Loucy (cell line): ENCODE results near the gene CRHR1.

ENCODE experiments used
- H2AFZ ChIP-seq: fragments of 200-600 bp; sonication (generic); 2 replicates; pipeline ENCODE4 v1.6.0; 2016; ENCODE audit warnings: antibody characterized with exemption, mild to moderate bottlenecking, low read length, moderate library complexity
- H3F3A ChIP-seq: fragments of 200-600 bp; 2 replicates; pipeline ENCODE4 v1.6.0; 2016; ENCODE audit warnings: antibody characterized with exemption, low read depth, mild to moderate bottlenecking
- H3K27me3 ChIP-seq: fragments of 200-600 bp; sonication (generic); 2 replicates; pipeline ENCODE4 v1.6.1; 2014; ENCODE audit warnings: low read length, mild to moderate bottlenecking; ENCODE audit not compliant: insufficient read depth, poor library complexity, severe bottlenecking
- H3K36me3 ChIP-seq: fragments of 200-600 bp; sonication (generic); 2 replicates; pipeline ENCODE4 v1.6.1; 2016; ENCODE audit warnings: low read length; ENCODE audit not compliant: insufficient read depth
- H3K4me1 ChIP-seq: fragments of 200-600 bp; sonication (generic); 2 replicates; pipeline ENCODE4 v1.5.1; 2014; ENCODE audit warnings: low read length, mild to moderate bottlenecking; ENCODE audit not compliant: insufficient read depth, poor library complexity, severe bottlenecking
- H3K4me2 ChIP-seq: fragments of 200-600 bp; sonication (generic); 2 replicates; pipeline ENCODE4 v1.6.0; 2014; ENCODE audit warnings: antibody characterized with exemption, low read length, low read depth, mild to moderate bottlenecking; ENCODE audit not compliant: poor library complexity, severe bottlenecking
- H3K4me3 ChIP-seq: fragments of 200-600 bp; sonication (generic); 2 replicates; pipeline ENCODE4 v1.5.1; 2014; ENCODE audit warnings: low read length, mild to moderate bottlenecking, mixed read lengths; ENCODE audit not compliant: poor library complexity, severe bottlenecking
- H3K79me2 ChIP-seq: fragments of 200-600 bp; sonication (generic); 2 replicates; pipeline ENCODE4 v1.6.1; 2014; ENCODE audit warnings: low read length; ENCODE audit not compliant: insufficient read depth
- H3K9ac ChIP-seq: fragments of 200-600 bp; sonication (generic); 2 replicates; pipeline ENCODE4 v1.6.0; 2014; ENCODE audit warnings: mild to moderate bottlenecking, low read depth, low read length, moderate library complexity; ENCODE audit not compliant: poor library complexity, severe bottlenecking
- H3K9me2 ChIP-seq: fragments of 200-600 bp; sonication (generic); replicated peaks from 2 replicates; pipeline ENCODE4 v1.6.1; 2016; ENCODE audit warnings: low read depth, low read length, mixed read lengths
- H3K9me3 ChIP-seq: fragments of 200-600 bp; sonication (generic); 2 replicates; pipeline ENCODE4 v1.6.1; 2014; ENCODE audit warnings: mild to moderate bottlenecking, antibody characterized with exemption, low read length, low read depth; ENCODE audit not compliant: insufficient read depth
- H4K20me1 ChIP-seq: fragments of 200-600 bp; sonication (generic); 2 replicates; pipeline ENCODE4 v1.6.0; 2014; ENCODE audit warnings: antibody characterized with exemption, low read length, mild to moderate bottlenecking; ENCODE audit not compliant: insufficient read depth, poor library complexity, severe bottlenecking
- CTCF ChIP-seq: fragments of 200-600 bp; sonication (generic); conservative IDR thresholded peaks from 2 replicates; pipeline ENCODE4 v1.5.1; 2014; ENCODE audit warnings: mild to moderate bottlenecking, antibody characterized with exemption, low read length
- EZH2phosphoT487 ChIP-seq: fragments of 200-600 bp; IDR thresholded peaks from 2 replicates; pipeline ENCODE4 v1.6.1; 2018; ENCODE audit warnings: antibody characterized with exemption, mild to moderate bottlenecking, moderate library complexity, borderline replicate concordance

The CRHR1 gene

GRCh38 chr17:45791935-45792334, 7.8 kb downstream of the CRHR1 start:
- Histone ChIP-seq H3K36me3 (no peaks in the 10 kb centered on the region), H3K9me2 (no peaks in the 10 kb centered on the region), H3K27me3 (no peaks in the 10 kb centered on the region), H3K4me1 (no peaks in the 10 kb centered on the region), H3K79me2 (no peaks in the 10 kb centered on the region), H3K4me3 (no peak overlapping the region), H2AFZ (no peak overlapping the region), H3K9me3 (no peaks in the 10 kb centered on the region), H3K4me2 (no peak overlapping the region), H4K20me1 (no peaks in the 10 kb centered on the region), H3F3A (no peaks in the 10 kb centered on the region), H3K9ac (no peak overlapping the region)
- TF ChIP-seq EZH2phosphoT487 (no peak), CTCF (no peak)

- H3K79me2 ChIP-seq, result no peaks in the 10 kb centered on the region
- H3K9ac ChIP-seq, result no peak overlapping the region
- no peaks in the 10 kb centered on the region for H3K9me3 ChIP-seq
- no peaks in the 10 kb centered on the region for H3F3A ChIP-seq
- H3K9me2 ChIP-seq, result no peaks in the 10 kb centered on the region
- H3K27me3 ChIP-seq, result no peaks in the 10 kb centered on the region
- H4K20me1 ChIP-seq, result no peaks in the 10 kb centered on the region
- no peaks in the 10 kb centered on the region for H3K36me3 ChIP-seq
- no peaks in the 10 kb centered on the region for H3K4me1 ChIP-seq
- no peak overlapping the region for H2AFZ ChIP-seq
- H3K4me2 ChIP-seq, result no peak overlapping the region
- H3K4me3 ChIP-seq, result no peak overlapping the region
- no peak for TF ChIP-seq CTCF
- no peak for TF ChIP-seq EZH2phosphoT487
Observed at GRCh38 chr17:45792437-45792836, 8.3 kb downstream of the CRHR1 start.

DNA sequence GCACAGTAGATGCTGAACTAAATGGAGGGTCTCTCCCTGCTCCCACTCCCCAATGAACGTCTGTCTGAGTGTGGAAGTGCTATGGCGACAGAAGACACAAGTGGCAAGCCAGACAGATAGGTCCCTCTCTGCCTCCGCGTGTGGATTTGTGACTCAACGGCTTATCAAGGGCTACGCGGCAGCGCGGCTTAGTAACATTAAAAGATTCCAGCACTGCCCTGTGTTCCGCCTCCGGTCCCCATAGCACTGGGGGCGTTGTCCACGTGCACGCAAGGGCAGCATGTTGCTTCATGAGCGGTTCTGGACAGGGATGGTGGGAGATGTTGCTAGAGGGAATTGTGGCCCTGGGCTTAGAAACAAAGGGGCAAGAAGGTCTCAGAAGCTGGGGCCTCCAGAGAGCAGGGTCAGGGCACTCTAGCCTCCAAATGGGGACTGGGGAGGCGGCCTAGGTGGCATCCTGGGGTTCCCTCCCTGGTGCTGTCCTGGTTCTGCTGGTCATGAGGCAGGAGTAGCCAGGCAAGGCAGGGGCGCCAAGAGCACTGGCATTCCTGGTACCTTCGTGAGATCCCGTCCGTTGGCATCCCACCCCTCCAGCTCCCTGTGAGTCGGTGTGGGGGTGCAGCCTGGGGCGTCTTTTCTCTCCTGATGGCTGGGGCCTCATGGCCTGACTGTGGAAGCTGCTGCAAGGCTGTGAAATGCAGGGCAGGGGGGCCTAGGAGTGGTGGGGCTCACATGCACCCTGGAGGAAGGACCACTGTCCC, 9.1 kb downstream of the CRHR1 start:
- Histone ChIP-seq H3K9me3 (no peaks in the 10 kb centered on the region), H3K27me3 (no peaks in the 10 kb centered on the region), H3K9ac (no peak overlapping the region), H3K4me1 (no peaks in the 10 kb centered on the region), H3K36me3 (no peaks in the 10 kb centered on the region), H3K9me2 (no peaks in the 10 kb centered on the region), H3K79me2 (no peaks in the 10 kb centered on the region), H4K20me1 (no peaks in the 10 kb centered on the region), H2AFZ (no peak overlapping the region), H3K4me3 (no peak overlapping the region), H3K4me2 (no peak overlapping the region), H3F3A (no peaks in the 10 kb centered on the region)
- TF ChIP-seq CTCF, result no peak
